Measurements from ENCODE around the gene KCNH2. TPM values are rescaled to one million over a fixed set of nuclear protein-coding genes. Genes with fewer than 3 reads are reported as not detected.

Gene KCNH2
- total and polyA plus RNA-seq, 2 of the 8 experiments (the other 6 are each of a cell fraction or from before 2014, with no cell fraction given): 8.0 to 15.0 TPM

DNA sequence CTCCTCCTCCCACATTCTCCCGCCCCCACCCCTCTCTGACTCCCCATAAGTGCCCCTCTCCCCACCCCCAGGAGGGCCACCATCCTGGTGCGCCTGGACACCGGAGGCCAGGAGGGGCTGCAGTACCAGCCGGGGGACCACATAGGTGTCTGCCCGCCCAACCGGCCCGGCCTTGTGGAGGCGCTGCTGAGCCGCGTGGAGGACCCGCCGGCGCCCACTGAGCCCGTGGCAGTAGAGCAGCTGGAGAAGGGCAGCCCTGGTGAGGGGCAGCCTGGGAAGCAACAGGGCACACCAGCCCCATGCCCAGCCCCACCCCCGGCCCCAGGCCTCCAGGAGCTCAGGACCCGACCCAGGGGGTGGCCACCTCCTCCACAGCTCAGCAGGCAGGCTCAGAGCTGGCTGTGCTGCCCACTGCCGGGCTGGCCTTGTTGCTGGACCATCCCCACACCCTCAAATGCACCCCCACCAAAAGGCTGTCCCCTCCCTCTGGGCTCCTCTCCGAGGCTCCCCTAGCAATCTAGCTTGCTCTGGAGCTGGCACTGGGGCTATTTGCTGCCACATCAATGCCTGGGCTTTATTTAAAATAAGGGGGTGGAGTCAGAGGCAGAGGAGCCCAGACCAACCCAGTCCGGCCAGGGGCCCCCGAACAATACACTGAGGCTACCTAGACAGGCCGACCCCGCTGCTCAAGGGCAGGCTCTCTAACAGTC is 31.4 kb upstream of the KCNH2 start (continued):
- TF ChIP-seq KDM5A (IDR thresholded peaks at IDR 0.05; ENCODE audit: low read length) (no peak), EZH2 (IDR thresholded peaks at IDR 0.05; ENCODE audit: low read depth, low read length, severe bottlenecking) (no peak)

All from H1 (cell line).